DMS79 treated with DMSO at 0.1 percent for 48 hours (cell line): ENCODE data around the gene NPTX2.

Source experiments
- DNase-seq: peaks from one replicate; lab custom pipeline; 2025; lab: John Stamatoyannopoulos, UW

Gene NPTX2

GRCh38 chr7:98654524-98655272 lies 37.6 kb downstream of the NPTX2 start:
- DNase-seq = no peak

DNA sequence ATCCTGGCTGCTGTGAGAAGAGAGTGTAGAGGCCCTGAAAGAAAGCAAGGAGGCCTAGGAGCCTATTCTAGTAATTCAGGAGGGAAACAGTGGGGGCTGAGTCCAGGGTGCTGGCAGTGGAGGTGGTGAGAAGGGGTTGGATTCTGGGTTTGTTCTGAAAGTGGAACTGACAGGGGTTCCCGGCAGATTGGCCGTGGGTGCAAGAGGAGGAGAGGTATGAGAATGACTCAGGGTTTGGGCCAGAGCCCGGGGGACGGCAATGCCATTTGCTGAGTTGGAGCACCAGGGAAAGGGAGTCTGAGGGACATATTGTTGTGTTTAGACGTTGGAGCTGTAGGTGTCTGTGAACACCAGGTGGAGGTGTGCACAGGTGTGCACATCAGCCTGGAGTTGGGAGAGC lies 38.5 kb downstream of the NPTX2 start:
- DNase-seq = no peak

DNA sequence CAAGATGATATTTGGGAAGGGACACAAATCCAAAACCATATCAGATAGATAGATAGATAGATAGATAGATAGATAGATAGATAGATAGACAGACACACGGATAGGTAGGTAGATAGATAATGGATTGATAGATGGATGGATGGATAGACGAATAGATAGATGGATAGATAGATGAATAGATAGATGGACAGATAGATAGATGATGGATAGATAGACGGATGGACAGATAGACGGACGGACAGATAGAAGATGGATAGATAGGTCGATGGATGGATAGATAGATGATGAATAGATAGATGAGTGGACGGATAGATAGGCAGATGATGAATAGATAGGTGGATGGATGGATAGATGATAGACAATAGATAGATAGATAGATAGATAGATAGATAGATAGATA lies 39.8 kb downstream of the NPTX2 start:
- DNase-seq = no peak

DNA sequence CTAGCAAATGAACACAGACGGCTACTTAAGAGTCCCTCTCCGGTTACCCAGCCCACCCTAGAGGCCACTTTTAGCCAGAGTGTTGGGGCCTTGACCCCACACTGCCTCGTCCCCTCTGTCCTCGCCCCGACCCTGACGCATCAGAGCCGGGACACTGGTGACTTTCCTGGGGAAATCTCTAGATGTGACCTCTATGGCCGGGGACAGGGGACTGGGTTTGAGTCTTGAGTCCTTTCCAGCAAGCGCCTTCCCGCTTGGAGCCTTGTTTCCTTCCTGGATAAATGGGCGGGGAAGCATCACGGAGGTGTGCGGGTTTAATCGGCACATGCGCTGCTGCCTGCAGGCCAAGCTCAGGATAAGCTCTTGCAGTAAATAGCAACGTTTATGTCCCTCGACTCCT lies 40.7 kb downstream of the NPTX2 start:
- DNase-seq = no peak

DNA sequence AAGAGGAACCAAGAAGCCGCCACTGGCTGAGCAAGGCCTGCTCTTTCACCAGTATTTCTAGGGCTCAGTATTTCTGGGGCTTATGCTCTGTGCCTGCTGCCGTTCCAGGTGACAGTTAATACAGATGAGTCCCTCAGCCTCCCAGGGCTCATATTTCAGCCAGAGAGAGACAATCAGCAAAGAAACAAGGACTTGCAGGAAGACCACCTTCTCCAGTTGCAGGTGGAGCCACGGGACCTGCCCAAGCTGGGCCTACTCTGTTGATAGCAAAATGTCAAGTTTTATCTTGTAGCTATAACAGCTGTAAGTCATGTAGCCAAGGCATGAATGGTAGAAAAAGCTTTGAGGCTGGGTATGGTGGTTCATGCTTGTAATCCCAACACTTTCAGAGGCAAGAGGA lies 42.7 kb downstream of the NPTX2 start:
- DNase-seq = no peak

- DNase-seq = no peak
Observed at GRCh38 chr7:98661607-98662006, 44.5 kb downstream of the NPTX2 start.

GRCh38 chr7:98662289-98662688 lies 45.2 kb downstream of the NPTX2 start:
- DNase-seq = no peak

GRCh38 chr7:98664882-98665281 lies 47.8 kb downstream of the NPTX2 start:
- DNase-seq = no peak

DNA sequence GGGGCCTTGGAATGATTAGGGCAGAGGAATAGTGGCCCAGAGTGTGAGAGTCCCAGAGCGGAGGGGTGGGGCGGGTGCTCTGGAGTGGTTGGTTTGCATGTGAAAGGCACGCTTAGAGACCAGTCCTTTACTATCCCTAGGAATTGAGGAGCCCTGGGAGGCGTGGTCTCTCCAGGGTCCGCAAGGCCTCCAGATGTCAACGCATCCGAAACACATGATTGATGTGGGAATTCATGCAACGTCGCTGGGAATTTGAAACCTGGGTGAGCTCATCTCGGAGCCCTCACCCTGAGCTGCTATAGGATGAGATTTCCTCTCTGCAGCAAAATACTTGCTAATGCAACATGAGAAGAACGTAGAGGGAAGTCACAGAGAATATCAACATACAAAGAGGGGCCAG lies 51.2 kb downstream of the NPTX2 start:
- DNase-seq = no peak

GRCh38 chr7:98669329-98670000 lies 52.4 kb downstream of the NPTX2 start:
- DNase-seq = no peak

- DNase-seq = no peak
Observed at GRCh38 chr7:98670186-98670585, 53.1 kb downstream of the NPTX2 start.

DNA sequence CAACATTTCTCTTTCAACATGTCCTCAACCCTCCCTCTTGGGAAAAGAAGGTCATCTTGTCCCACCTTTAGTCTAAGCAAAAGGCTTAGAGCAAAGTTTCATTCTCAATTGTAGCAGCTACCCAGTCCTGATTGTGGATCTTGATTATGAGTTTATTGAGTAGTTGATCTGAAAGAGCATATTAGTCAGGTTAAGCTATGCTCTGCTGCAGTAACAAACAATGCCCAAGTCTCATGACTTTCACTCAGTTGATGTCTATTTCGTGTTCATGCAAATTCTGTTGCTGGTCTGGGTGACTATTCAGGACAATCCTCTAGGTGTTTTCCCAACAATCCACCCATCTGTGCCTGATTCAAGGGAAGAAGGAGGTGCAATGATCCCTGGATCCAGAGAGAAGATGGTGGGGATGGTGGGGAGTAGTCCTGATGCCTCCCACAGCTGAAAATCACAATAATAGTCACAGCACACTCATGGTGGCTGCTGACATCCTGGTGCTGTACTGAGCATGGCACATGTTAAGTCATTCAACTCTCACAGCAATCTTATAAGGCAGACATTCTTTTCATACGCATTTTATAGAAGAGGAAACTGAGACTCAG lies 54.7 kb downstream of the NPTX2 start:
- no peak for DNase-seq

DNA sequence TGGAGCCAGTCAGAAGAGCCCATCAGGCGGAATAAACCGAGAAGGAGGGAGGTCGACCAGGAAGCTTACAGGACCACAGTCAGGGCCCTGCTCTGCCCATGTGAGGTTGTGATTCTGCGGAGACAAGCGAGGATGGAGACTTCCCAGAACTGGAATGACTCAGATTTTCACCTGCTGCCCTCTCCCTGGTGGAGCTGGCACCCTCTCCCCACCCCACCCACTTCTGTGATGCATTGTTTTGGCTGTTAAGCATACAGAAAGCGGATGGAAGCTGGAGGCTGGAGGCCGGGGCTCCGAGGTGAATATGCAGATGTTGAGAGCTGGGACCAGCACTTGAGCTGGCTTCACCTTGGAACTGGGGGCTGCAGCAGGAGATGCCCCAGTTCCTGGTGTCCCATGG lies 57.4 kb downstream of the NPTX2 start:
- no peak for DNase-seq

- no peak for DNase-seq
Observed at GRCh38 chr7:98674881-98675280, 57.8 kb downstream of the NPTX2 start.

DNA sequence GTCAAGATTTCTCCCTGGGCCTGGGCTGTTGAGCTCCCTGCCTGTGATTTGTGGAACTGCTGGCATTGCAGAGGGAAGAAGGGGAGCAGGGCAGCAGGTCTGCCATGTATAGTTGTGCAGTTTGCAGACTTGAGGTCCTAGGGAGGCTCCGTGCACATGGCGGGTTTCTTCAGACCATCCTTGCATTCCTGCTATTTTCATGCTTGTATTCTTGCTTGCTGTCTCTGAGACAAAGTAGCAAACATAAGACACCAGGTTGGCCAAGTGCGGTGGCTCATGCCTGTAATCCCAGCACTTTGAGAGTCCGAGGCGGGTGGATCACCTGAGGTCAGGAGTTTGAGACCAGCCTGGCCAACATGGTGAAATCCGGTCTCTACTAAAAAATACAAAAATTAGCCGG lies 61.1 kb downstream of the NPTX2 start:
- no peak for DNase-seq
